SJSA1 (cell line): ENCODE measurements around the gene SLC39A2. TPM values are rescaled to one million over a fixed set of nuclear protein-coding genes. Genes with fewer than 3 reads are reported as not detected.

ENCODE experiments used
- DNase-seq, 2 experiments: peaks; one replicate each; pipeline ENCODE4 v3.0.0-alpha.2; 2015 to 2020; ENCODE audit warnings: low spot score in 2 of 2, low read depth in 1 of 2
- H3K27ac ChIP-seq: fragments of 250-450 bp; sonication (Bioruptor Pico); 2 replicates; pipeline ENCODE4 v1.5.1; 2020; ENCODE audit warnings: mild to moderate bottlenecking, moderate library complexity
- H3K27me3 ChIP-seq: fragments of 250-450 bp; sonication (Bioruptor Pico); replicated peaks from 2 replicates; pipeline ENCODE4 v1.5.1; 2020; ENCODE audit warnings: mild to moderate bottlenecking, moderate library complexity
- H3K36me3 ChIP-seq: fragments of 250-450 bp; sonication (Bioruptor Pico); 2 replicates; pipeline ENCODE4 v1.5.1; 2020; ENCODE audit warnings: mild to moderate bottlenecking
- H3K4me1 ChIP-seq: fragments of 250-450 bp; sonication (Bioruptor Pico); replicated peaks from 2 replicates; pipeline ENCODE4 v1.6.1; 2021; ENCODE audit warnings: mild to moderate bottlenecking
- H3K4me3 ChIP-seq: fragments of 250-450 bp; sonication (Bioruptor Pico); 2 replicates; pipeline ENCODE4 v1.5.1; 2020; ENCODE audit warnings: mild to moderate bottlenecking
- H3K9me3 ChIP-seq: fragments of 250-450 bp; sonication (Bioruptor Pico); replicated peaks from 2 replicates; pipeline ENCODE4 v1.5.1; 2020; ENCODE audit warnings: mild to moderate bottlenecking
- total RNA-seq: library from RNA; depleted of rRNA; stranded (reverse); fragments of >200 nt; shearing (Covaris generic); gene quantifications from 2 replicates; pipeline ENCODE4 v1.2.3, GENCODE V29; 2014

Gene SLC39A2
- total RNA-seq, 1 experiment from 2014 or later, result not detected

DNA sequence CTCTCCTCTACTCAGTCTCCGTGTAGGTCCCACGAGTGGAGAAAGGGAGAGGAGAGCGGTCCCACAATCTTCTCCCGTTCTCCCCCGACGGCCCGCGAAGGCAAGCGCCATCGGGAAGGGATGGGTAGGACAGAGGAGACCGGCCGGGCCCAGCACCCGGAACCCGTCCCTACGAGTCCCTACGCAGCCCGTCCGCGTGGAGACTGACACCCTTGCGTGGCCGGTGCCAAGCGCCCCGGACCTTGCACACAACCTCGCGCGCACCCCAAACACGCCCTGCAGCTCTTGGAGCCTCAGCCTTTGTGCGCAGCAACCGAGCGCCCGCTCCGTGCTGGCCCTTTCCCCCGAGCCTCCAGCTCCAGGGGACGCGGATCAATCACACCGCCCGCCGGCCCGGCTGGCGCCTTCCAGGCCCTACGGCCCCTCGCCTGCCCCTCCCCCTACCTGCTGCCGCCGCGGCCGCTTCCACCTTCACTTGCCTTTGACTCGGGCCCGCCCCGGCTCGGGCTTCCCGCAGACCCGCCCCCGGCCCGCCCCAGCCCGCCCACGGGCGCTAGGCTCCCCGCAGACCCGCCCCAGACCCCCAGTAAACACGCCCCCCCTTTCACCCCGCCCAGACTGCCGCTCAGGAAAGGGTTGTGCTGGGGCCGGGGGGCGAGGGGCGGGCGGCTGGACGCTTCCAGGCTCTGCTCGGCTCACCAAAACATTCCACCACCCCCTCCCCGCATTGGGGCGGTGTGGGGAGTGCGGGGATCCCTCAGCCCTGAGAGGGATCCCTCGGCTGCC, 25.7 kb downstream of the SLC39A2 start, which contains the start of gene NDRG2:
Gene NDRG2, minus strand, starts transcription at position 477 of the 786 bp plus-strand sequence. CDS start 1,746 bp downstream, outside the sequence.
- peaks cover 4% of the 10 kb centered on the region for H3K4me1 ChIP-seq
- H3K27me3 ChIP-seq, result peaks cover 23% of the 10 kb centered on the region
- H3K27ac ChIP-seq, result no peak within 1 kb of the TSS
- no peaks in the 10 kb centered on the region for H3K36me3 ChIP-seq
- peak within 1 kb of the TSS; percentile 16; the same call in 1 of the 2 replicates for H3K4me3 ChIP-seq
- H3K9me3 ChIP-seq, result no peaks in the 10 kb centered on the region
- DNase-seq, result no peak

DNA sequence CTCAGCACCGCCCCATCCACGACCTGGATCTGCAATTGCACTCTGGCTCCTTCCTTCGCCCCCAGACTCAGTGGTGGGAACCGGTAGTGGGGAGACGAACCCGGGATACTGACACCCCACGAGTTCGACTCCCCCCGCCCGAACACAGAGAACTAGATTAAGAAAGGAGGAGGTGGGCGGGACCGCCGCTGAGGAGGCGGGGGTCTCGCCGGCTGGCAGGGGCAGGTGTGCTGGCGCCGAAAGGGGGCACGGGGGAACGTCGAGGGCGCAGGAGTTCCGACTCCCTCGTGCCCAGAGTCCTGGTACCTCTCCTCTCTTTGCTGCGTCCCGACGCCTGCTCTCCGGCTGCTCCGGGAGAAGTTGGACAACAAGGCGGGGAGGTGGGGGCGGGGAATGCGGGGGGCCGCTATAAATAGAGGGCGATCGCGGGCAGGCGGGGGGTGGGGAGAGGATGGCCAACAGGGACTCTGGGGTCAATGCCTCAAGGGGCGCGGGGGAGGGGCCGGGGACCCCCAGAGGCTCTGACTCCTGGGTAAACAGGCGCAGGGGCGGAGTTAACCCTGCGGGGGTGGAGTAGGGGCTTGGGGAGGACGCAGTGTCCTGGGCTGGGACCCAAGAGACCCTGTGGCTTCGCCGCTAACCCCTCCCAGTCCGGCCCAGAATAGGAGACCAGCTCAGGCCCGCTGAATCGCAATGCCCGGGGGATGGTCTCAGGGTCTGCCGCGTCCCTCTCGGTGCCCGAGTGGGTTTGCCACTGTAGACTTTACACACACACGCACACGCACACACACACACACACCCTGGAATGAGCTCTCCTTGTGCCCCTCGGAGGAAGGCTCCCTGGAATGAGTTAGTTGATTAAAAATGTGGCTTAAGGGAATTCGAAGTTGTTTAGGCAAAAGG, 26.5 kb downstream of the SLC39A2 start:
- peaks cover 23% of the 10 kb centered on the region for H3K27me3 ChIP-seq
- H3K4me3 ChIP-seq, result no peak overlapping the region
- no peaks in the 10 kb centered on the region for H3K9me3 ChIP-seq
- H3K27ac ChIP-seq, result no peak overlapping the region
- H3K4me1 ChIP-seq, result peaks cover 4% of the 10 kb centered on the region
- no peaks in the 10 kb centered on the region for H3K36me3 ChIP-seq
- no peak for DNase-seq

DNA sequence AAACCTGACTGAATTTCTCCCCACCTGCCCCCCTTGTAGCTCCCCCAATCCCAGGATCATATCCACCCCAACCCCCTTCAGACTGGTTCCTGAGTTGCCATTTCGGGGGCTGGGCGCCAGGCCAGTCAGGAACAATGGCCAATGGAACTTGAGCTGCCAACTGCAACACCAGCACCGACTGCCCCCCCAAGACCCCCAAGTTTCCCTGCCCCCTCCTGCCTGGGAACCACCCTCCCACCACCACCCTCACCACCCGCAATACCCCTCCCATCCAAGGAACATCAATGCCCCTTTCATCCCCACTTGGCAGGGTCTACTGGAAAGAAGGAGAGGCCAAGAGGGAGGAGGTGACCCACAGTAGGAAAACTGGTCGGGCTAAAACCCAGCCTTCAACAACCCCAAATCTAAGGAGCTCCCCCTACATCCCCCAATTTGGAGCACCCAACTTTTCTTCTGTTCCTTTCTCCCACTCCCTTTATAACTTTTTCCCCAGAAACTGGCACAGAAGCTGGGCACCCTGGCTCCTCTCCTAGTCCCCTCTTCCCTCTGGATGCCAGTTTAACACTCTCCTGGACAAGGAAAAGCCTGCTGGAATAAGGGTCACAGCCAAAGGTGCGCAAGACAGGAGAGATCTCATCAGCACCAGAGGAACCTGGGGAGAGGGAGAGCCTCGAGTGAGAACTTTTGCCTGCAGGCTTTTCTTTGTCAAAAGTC, 27.3 kb downstream of the SLC39A2 start:
- no peak for DNase-seq
- Histone ChIP-seq H3K27ac (no peak overlapping the region), H3K4me1 (peaks cover 4% of the 10 kb centered on the region), H3K36me3 (no peaks in the 10 kb centered on the region), H3K4me3 (no peak overlapping the region), H3K9me3 (no peaks in the 10 kb centered on the region), H3K27me3 (peaks cover 23% of the 10 kb centered on the region)

DNA sequence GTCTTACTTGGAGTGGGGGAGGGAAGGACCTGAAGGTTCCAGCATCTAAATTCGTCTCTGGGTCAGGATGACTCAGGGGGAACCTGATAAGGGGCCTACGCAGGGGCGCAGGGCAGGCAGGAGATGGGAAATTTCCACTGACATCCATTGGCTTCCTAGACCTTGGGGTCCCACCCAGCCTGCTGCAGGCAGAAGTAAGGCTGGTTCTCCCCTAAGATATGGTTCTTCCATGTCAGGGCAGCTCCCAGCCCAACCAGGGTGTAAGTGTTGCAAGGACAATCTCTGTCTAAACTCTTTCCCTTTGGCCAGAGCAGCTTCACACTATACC, 27.9 kb downstream of the SLC39A2 start:
- no peak overlapping the region for H3K4me3 ChIP-seq
- no peaks in the 10 kb centered on the region for H3K9me3 ChIP-seq
- peaks cover 4% of the 10 kb centered on the region for H3K4me1 ChIP-seq
- DNase-seq, result no peak
- no peak overlapping the region for H3K27ac ChIP-seq
- H3K36me3 ChIP-seq, result no peaks in the 10 kb centered on the region
- H3K27me3 ChIP-seq, result peaks cover 23% of the 10 kb centered on the region

DNA sequence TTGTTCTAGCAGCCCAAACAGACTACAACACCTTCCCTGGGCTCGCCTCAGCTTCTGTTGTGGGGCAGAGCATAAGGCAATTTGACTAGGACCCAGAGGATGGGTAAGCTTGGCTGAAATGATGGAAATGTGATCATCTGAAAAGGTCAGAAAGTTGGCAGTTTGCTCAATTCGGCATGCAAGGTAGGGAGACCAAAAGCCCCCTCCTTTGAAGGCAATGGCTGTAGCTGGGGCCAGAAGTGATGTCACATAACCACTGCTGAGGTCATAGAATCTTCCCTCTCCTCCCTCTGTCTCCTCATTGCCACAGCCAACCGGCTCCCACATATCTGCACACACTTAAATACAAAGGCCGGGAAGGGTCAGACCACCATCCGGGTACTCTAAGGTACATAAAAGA, 30.8 kb downstream of the SLC39A2 start, which contains the start of gene TPPP2:
Gene TPPP2, plus strand, starts transcription at position 301 of the 400 bp plus-strand sequence. CDS start 365 bp downstream, outside the sequence.
- DNase-seq, result no peak
- Histone ChIP-seq H3K9me3 (no peaks in the 10 kb centered on the region), H3K4me1 (no peaks in the 10 kb centered on the region), H3K27ac (no peak within 1 kb of the TSS), H3K4me3 (no peak within 1 kb of the TSS), H3K27me3 (peaks cover 10% of the 10 kb centered on the region), H3K36me3 (no peaks in the 10 kb centered on the region)

DNA sequence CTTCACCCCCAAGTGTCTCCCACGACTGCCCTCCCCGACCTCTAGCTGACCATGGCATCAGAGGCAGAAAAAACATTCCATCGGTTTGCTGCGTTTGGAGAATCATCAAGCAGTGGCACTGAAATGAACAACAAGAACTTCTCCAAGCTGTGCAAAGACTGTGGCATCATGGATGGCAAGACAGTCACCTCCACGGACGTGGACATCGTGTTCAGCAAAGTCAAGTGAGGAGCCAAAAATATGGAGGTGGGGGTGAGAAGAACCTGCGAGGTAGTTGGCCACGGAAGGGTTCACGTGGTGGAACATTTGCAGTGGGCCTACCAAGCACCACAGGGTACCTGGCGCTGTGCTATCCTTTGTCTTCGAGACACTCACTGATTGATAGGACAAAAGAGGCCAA, 31.4 kb downstream of the SLC39A2 start:
- Histone ChIP-seq H3K27me3 (peaks cover 5% of the 10 kb centered on the region; the same call in 1 of the 2 replicates), H3K4me1 (no peaks in the 10 kb centered on the region), H3K36me3 (no peaks in the 10 kb centered on the region), H3K4me3 (no peak overlapping the region), H3K27ac (no peak overlapping the region), H3K9me3 (no peaks in the 10 kb centered on the region)
- no peak for DNase-seq

DNA sequence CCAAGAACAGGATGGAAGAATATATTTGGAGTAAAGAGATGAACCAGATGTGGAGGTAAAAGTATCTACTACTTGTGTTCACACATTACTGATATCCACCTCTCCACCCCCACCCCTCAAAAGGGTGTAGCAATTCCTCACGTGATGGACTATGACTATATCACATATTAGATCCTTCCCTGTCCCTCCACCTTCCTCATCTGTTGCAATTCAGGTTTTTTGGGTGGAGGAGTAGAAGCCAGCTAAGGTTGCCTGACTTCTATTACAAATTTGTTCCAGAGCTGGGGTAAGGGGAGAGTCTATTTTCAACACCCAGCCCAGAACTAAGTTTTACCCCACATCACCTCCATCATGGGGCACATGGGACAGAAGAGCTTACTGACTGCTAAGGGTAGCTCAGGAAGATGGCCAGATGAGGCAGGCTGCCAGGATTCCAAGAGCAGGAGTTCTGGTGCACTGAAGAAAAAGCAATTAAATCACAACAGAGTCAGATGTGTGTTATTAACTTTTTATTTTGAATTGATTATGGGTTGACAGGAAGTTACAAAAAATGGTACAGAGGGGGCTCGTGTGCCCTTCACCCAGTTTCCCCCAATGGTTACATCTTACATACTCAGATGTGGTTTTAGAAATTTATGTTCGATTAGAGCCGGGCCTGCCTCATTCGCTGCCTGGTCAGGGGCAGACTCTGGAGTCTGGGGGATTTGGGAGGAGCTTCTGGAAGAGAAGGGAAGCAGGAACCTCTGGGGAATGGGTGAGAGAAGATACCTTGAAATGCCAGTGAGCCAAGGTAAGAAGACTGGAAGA, 33.4 kb downstream of the SLC39A2 start:
- H3K27me3 ChIP-seq, result peaks cover 5% of the 10 kb centered on the region; the same call in 1 of the 2 replicates
- no peak overlapping the region for H3K4me3 ChIP-seq
- no peak for DNase-seq
- H3K9me3 ChIP-seq, result no peaks in the 10 kb centered on the region
- no peaks in the 10 kb centered on the region for H3K36me3 ChIP-seq
- no peaks in the 10 kb centered on the region for H3K4me1 ChIP-seq
- H3K27ac ChIP-seq, result no peak overlapping the region

DNA sequence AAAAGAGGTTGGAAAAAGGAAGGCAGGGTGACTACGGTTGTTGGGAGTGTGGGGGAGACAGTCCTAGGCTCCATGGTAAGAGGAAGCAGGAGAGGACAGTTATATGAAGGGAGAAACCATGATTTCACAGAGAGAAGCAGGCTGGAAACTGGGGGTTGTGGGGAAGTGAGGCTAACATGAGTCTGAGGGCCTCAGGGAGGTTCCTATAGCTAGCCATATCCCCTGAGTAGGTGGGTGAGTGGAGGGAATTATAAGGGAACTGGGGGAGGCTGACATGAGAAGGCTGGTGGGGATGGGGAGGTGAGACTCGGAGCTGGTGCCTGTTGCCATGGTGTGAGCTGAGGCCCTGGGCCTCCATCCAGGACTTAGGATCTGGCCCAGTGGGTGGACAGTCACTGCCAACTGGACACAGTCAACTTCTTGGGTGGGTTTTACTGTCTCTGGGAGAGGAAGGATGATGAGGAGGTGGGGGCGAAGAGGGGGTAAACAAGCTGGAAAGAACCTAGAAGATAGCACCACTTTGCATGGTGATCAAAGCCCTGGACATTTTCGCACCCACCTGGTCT, 34.1 kb downstream of the SLC39A2 start:
- Histone ChIP-seq H3K36me3 (no peaks in the 10 kb centered on the region), H3K27me3 (peaks cover 5% of the 10 kb centered on the region; the same call in 1 of the 2 replicates), H3K4me3 (no peak overlapping the region)

DNA sequence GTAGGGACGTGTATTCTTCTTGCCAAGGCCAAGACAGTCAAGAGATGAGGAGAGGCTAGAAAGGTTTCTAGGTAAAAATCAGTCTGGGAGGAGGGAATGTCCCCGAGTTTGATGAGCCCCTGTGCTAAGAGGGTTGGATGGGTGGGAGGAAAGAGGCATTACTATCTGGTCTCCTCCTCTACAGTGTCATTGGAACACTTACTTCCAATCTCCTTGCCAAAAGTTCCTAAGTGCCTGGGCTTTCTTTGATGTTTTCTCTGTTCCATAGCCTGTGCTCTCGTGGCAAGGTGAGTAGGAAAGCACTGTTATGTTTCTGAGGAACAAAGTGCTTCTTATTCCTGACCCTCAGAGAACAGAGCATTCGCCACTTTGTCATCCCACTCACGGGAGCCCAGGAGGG, 35.6 kb downstream of the SLC39A2 start, which contains the start of gene RNASE13:
Gene RNASE13, minus strand, starts transcription at position 101 of the 400 bp plus-strand sequence. CDS start 519 bp downstream, outside the sequence.
- Histone ChIP-seq H3K36me3 (no peaks in the 10 kb centered on the region), H3K27ac (no peak within 1 kb of the TSS), H3K9me3 (no peaks in the 10 kb centered on the region), H3K4me3 (no peak within 1 kb of the TSS), H3K27me3 (peaks cover 5% of the 10 kb centered on the region; the same call in 1 of the 2 replicates), H3K4me1 (no peaks in the 10 kb centered on the region)
- DNase-seq, result no peak

More for the DNA sequence above, 34.1 kb downstream of the SLC39A2 start:
- Histone ChIP-seq H3K9me3 (no peaks in the 10 kb centered on the region), H3K4me1 (no peaks in the 10 kb centered on the region), H3K27ac (no peak overlapping the region)
- no peak for DNase-seq

DNA sequence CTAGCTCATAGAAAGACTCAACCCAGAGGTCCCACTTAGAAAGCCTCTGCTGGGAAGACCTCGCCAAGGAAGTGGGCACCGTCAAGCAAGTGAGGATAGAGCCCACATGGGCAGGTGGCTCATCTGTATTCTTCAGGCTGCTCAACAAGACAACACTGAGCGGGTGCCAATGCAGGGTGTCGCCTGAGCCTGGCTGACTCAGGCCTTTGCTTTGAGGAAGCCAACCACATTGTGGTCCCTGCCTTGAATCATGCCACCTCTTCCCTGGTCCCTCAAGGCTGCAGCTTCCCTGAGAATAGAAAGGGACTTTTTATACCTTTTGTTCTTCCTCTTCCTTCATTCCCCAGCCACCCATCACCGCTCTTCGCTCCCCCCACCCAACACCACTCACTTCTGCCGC, 37.7 kb downstream of the SLC39A2 start:
- DNase-seq, result no peak
- Histone ChIP-seq H3K27ac (no peak overlapping the region), H3K4me1 (no peaks in the 10 kb centered on the region), H3K4me3 (no peak overlapping the region), H3K27me3 (peaks cover 5% of the 10 kb centered on the region; the same call in 1 of the 2 replicates), H3K9me3 (no peaks in the 10 kb centered on the region), H3K36me3 (no peaks in the 10 kb centered on the region)

DNA sequence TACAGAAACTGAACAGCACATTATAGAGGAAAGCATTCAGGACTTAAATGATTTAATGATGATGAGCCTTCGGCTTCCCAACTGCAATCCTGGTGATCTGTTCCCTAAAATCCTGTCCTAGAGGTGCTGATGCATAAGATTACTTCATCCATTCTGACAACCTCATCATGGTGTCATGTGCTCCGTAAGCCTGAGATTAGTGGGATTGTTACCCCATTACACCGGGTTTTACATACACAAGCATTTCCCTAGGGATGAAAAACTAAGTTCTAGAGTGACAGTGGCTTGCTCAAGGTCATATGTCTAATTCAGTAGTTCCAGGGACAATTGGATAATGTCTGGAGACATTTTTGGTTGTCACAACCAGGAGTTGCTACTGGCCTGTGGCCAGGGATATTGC, 38.1 kb downstream of the SLC39A2 start:
- Histone ChIP-seq H3K9me3 (no peaks in the 10 kb centered on the region), H3K4me1 (no peaks in the 10 kb centered on the region), H3K4me3 (no peak overlapping the region), H3K27me3 (peaks cover 5% of the 10 kb centered on the region; the same call in 1 of the 2 replicates), H3K36me3 (no peaks in the 10 kb centered on the region), H3K27ac (no peak overlapping the region)
- no peak for DNase-seq
